Adrenal gland (tissue), 5 donors: Measurements from ENCODE around the gene CDK8.

Source experiments
- POLR2A ChIP-seq, 2 donors: fragments of 450-650 bp; IDR thresholded peaks; one replicate each; pipeline ENCODE4 v1.6.1; 2017; ENCODE audit warnings: antibody characterized with exemption in 2 of 2, mild to moderate bottlenecking in 2 of 2, moderate library complexity in 1 of 2
- TF ChIP-seq, protein P1 (sequence below), 6 experiments: fragments of 450-650 bp in 4 of 6; fragments of 200-600 bp in 2 of 6; sonication (generic) in 1 of 6; IDR thresholded peaks; 1 replicate in 5 of 6; 2 replicates in 1 of 6; pipeline versions ENCODE4 v1.5.1 to v1.8.0; 2016 to 2021; ENCODE audit warnings: antibody characterized with exemption in 6 of 6, mild to moderate bottlenecking in 2 of 6, moderate library complexity in 1 of 6
- donor health status: DM: no; HTN: no; CAD: no.

- TF ChIP-seq, protein P1, sequence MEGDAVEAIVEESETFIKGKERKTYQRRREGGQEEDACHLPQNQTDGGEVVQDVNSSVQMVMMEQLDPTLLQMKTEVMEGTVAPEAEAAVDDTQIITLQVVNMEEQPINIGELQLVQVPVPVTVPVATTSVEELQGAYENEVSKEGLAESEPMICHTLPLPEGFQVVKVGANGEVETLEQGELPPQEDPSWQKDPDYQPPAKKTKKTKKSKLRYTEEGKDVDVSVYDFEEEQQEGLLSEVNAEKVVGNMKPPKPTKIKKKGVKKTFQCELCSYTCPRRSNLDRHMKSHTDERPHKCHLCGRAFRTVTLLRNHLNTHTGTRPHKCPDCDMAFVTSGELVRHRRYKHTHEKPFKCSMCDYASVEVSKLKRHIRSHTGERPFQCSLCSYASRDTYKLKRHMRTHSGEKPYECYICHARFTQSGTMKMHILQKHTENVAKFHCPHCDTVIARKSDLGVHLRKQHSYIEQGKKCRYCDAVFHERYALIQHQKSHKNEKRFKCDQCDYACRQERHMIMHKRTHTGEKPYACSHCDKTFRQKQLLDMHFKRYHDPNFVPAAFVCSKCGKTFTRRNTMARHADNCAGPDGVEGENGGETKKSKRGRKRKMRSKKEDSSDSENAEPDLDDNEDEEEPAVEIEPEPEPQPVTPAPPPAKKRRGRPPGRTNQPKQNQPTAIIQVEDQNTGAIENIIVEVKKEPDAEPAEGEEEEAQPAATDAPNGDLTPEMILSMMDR (IDR thresholded peaks at IDR 0.05), result no peak
- TF ChIP-seq POLR2A (IDR thresholded peaks at IDR 0.05), result no peak
These were observed 81.2 kb downstream of the CDK8 start for GRCh38 chr13:26335158-26335557.
